SH-SY5Y (cell line): ENCODE data around the gene MAPK10.

Source experiments
- GATA2 ChIP-seq: IDR thresholded peaks from 2 replicates; pipeline ENCODE4 v1.6.1; 2011; ENCODE audit warnings: mild to moderate bottlenecking, low read depth, low read length
- GATA3 ChIP-seq: IDR thresholded peaks from 2 replicates; pipeline ENCODE4 v1.6.1; 2011; ENCODE audit warnings: low read depth, mild to moderate bottlenecking, low read length, moderate library complexity

GRCh38 chr4:86381431-86381830 lies 21.6 kb upstream of the MAPK10 start:
- TF ChIP-seq GATA2 (no peak), GATA3 (no peak)
